ENCODE data around the gene GREB1.

The GREB1 gene

GRCh38 chr2:11559786-11560155 is 25.9 kb downstream of the GREB1 start:
- no peak for DNase-seq (ENCODE audit: low spot score)

- no peak for DNase-seq (ENCODE audit: low spot score)
These were observed 27.0 kb downstream of the GREB1 start for GRCh38 chr2:11560806-11561205.

GRCh38 chr2:11562011-11562410 is 28.2 kb downstream of the GREB1 start:
- no peak for DNase-seq (ENCODE audit: low spot score)

DNA sequence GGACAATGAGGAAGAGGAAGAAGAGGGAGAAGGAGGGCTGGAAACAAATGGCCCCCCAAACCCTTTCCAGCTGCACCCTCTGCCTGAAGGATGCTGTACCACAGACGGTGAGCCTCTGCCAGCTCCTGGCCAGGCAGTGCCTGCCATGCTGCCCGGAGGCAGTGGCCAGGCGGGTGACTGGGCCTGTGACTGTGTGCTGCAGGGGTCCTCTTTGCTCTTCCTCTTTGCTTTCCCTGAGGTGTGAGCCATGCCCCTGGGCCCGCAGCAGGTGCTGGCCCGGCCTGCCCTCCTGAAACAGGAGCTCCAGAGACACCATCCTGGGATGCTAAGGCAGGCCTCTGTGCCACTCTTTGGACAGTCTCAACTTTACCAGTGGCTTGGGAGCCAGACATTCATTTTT is 28.6 kb downstream of the GREB1 start:
- no peak for DNase-seq (ENCODE audit: low spot score)

GRCh38 chr2:11563784-11564666 is 30.2 kb downstream of the GREB1 start:
- DNase-seq (ENCODE audit: low spot score): no peak

GRCh38 chr2:11564816-11565567 is 31.1 kb downstream of the GREB1 start:
- no peak for DNase-seq (ENCODE audit: low spot score)

GRCh38 chr2:11566383-11566782 is 32.5 kb downstream of the GREB1 start:
- no peak for DNase-seq (ENCODE audit: low spot score)

DNA sequence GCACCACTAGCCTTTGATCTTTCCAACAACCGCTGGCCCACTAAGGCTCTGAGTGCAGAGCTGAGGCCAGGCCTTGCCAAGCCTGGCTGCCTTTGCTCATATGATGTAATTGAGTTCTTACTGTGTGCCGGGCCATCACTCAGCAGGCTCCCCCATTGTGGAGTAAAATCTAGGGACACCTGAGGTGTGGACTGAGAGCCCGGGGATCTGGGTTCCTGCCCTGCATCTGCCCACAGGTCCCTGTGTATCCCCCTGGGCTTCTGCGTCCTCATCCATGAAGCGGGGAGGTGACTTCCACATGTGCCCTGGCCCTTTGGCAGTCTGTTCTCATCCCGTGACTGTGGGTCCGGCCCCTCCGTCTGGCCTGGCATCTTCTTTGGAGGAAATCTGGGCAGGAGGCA is 33.8 kb downstream of the GREB1 start:
- DNase-seq (ENCODE audit: low spot score): no peak

GRCh38 chr2:11568436-11568835 is 34.6 kb downstream of the GREB1 start:
- no peak for DNase-seq (ENCODE audit: low spot score)

DNA sequence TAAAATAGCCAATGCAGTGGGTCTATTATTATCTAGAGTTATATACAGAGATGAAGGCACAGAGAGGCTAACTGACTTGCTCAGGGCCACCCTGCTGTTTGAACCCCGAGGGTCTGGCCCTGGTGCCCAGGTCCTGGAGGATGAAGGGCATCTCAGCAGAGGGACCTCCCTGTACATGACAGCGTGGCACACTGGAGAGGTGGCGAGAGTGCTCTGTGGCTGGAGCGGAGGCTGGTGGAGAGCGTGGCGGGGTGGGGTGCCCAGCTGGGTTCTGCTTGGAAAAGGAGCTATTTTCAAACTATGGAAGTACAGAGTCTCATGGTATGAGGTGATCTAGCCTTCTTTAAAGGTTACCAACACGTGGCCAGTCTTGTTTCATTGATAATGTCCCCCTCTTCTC is 35.8 kb downstream of the GREB1 start:
- no peak for DNase-seq (ENCODE audit: low spot score)

DNA sequence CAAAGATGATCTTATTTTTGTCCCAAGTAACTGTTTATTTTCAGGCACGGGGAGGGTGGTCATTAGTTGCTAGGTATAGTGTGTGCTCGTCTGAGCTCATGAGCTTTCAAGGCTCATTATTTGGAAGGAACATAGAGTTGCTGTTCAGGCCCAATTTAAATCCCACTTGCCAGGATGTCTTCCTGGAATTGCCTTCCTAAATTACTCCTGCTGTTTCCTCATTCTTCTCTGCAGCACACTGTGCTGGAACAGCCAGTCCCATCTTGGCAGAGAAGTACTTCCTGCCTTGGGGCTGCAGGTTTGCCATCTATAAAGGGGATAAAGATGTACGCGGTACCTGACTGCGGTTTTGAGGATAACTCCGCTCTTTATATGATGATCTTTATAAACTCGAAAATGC is 37.3 kb downstream of the GREB1 start:
- DNase-seq (ENCODE audit: low spot score): no peak

DNA sequence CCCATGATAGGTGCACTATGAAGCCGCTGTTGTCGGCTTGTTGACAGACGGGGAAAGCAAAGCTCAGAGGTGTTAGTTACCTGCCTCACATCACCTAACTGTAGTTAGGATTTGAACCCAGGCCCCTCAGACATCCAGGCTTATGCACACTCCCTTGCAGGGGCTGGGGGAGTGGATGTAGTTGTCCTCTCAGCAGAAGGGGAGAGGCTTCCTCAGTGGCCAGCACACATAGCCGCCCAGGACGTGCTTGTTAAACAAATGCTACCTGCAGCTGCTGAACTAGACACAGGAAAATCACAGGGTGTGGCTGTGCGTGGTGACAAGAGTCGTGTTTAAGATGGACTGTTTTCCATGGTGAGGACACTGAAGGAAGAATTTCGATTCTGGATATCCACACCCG is 39.2 kb downstream of the GREB1 start:
- no peak for DNase-seq (ENCODE audit: low spot score)

GRCh38 chr2:11573418-11574175 is 39.8 kb downstream of the GREB1 start:
- no peak for DNase-seq (ENCODE audit: low spot score)

- DNase-seq (ENCODE audit: low spot score): no peak
These were observed 40.6 kb downstream of the GREB1 start for GRCh38 chr2:11574176-11575046.

GRCh38 chr2:11576398-11576797 is 42.6 kb downstream of the GREB1 start:
- no peak for DNase-seq (ENCODE audit: low spot score)

GRCh38 chr2:11577101-11577883 is 43.4 kb downstream of the GREB1 start:
- no peak for DNase-seq (ENCODE audit: low spot score)

DNA sequence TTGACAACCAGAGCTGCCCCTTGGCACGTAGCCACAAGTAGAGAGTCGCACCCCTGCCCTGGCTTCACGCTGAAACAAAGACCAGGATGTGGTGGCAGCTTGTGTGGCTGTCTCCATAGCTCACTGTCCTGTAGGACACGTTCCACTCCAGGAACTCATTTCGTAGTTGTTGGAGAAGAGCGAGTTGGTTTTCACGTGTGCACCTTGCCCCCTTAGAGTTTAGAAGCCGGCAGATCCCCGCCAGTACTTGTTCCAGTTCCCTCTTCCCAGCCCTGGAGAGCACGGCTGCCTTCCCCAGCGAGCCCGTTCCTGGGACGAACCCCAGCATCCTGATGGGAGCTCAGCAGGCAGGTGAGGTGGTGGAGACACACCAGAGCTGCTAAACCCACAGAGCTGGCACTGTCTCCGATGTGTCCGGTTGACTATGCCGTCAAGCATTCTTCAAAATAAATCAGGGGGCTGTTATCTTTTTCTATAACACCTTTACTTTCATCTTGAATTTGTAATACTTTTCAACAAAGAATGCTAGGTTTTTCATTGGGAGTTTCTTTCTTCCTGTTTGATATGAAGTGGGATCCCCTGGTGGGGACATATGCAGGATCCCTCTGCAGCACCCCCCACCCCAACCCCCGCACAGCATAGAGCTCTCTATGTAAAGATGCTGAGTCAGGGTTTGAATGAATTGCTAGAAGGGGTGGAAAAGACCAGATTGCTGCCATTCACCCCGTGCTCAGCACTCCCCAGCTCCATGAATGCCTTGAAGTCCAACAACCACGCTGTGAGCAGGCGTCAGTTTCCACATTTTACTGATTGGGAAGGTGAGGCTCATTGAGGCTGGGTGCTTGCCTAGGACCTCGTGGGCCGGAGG is 44.5 kb downstream of the GREB1 start:
- no peak for DNase-seq (ENCODE audit: low spot score)

DNA sequence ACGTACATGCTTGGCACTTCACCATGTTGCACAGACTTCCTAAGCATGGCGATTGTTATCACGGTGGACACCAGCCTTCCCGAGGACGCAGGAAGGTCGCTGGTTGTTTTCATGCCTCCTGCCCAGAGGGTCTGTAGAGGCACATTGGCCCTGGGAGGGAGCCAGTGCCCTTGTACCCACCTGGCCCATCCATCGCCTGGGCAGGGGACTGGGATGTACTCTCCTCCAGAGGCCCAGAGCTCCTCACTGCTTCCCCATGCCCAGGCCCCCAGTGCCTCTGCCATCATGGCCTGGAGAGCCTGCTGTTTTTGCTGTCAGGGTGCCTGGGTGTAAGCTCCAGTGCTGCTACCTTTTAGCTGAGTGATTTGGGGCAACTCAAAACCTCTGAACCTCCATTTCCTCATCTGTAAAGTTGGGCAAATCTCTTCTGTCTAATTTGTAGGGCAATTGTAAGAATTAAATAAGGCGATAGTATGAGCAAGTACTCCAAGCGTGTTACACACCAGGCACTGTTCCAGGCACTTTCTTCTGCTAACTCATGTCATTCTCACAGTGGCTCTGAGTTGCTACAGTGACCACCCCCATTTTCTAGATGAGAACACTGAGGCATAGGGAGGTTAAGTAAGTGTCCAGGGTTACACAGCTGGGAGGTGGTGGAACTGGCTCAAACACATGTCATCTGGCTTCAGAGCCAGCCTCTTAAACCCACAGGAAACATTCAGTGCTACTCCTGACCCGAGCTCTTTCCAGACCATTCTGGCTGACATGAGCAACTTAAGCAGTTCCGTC is 45.3 kb downstream of the GREB1 start:
- no peak for DNase-seq (ENCODE audit: low spot score)

Data from hematopoietic multipotent progenitor cell treated with erythropoietin and hydrocortisone succinate and interleukin-3 and kit ligand, for 15 days (in vitro differentiated cells).